Kidney (tissue), 14 donors: ENCODE measurements around the gene EDN1. TPM values are rescaled to one million over a fixed set of nuclear protein-coding genes. Genes with fewer than 3 reads are reported as not detected.

Experiments used
- DNase-seq, 5 donors: peaks; one replicate each; pipeline ENCODE4 v3.0.0-alpha.2; 2013 to 2020
- FAIRE-seq: peaks from 2 replicates; lab custom pipeline; 2012; peaks lifted over from hg19 to GRCh38; lab: Jason Lieb, UNC
- H3K27ac ChIP-seq, 2 donors: one replicate each; pipeline ENCODE4 v1.7.0; 2013; ENCODE audit warnings: low read depth in 2 of 2, low read length in 2 of 2, inconsistent platforms in 1 of 2
- H3K27me3 ChIP-seq: one replicate; pipeline ENCODE4 v1.7.1; 2013; ENCODE audit warnings: low read length, inconsistent platforms; ENCODE audit not compliant: control insufficient read depth, insufficient read depth
- H3K36me3 ChIP-seq, 3 donors: one replicate each; pipeline versions ENCODE4 v1.7.0 to v1.7.1; 2013; ENCODE audit warnings: low read length in 3 of 3, control low read depth in 1 of 3, inconsistent platforms in 1 of 3; ENCODE audit not compliant: insufficient read depth in 3 of 3, control insufficient read depth in 2 of 3
- H3K4me1 ChIP-seq, 3 donors: one replicate each; pipeline versions ENCODE4 v1.7.0 to v1.7.1; 2013; ENCODE audit warnings: low read length in 3 of 3, inconsistent platforms in 1 of 3, low read depth in 1 of 3; ENCODE audit not compliant: control insufficient read depth in 2 of 3, insufficient read depth in 2 of 3
- H3K4me3 ChIP-seq, 3 donors: one replicate each; pipeline versions ENCODE4 v1.7.0 to v1.8.1; 2013; ENCODE audit warnings: low read length in 3 of 3, control low read depth in 1 of 3, inconsistent platforms in 1 of 3
- H3K9ac ChIP-seq, 3 donors: one replicate each; pipeline versions ENCODE4 v1.7.0 to v1.7.1; 2013; ENCODE audit warnings: low read length in 3 of 3, control low read depth in 1 of 3, inconsistent platforms in 1 of 3
- H3K9me3 ChIP-seq, 3 donors: one replicate each; pipeline versions ENCODE4 v1.7.0 to v1.7.1; 2013; ENCODE audit warnings: low read length in 3 of 3, control low read depth in 1 of 3, inconsistent platforms in 1 of 3; ENCODE audit not compliant: control insufficient read depth in 2 of 3, insufficient read depth in 1 of 3
- intact Hi-C: fragments of 100-400 bp; cut with DNase I; formaldehyde crosslinking; loops from one replicate; pipeline ENCODE4 v1.11.1; 2022
- polyA plus RNA-seq: library from polyadenylated mRNA; stranded (reverse); fragments of 350-450 nt; fragmentation: Illumina TruSeq; extraction: RNeasy Lipid Tissue Mini Kit (QIAGEN cat#74804); gene quantifications from one replicate; pipeline ENCODE4 v1.2.3, GENCODE V29; 2014; ENCODE audit warnings: low read depth, low replicate concordance; ENCODE audit not compliant: insufficient read depth
- total RNA-seq: library from RNA; stranded (reverse); fragmentation: NEBNext Ultra II Directional; extraction: Animal tissue kit (Norgen Biotek cat#: 25700); gene quantifications from one replicate; pipeline ENCODE4 v1.2.1, GENCODE V29; 2021
- TF ChIP-seq, protein P1 (sequence below): IDR thresholded peaks from 3 replicates; pipeline ENCODE4 v1.5.1; 2012; ENCODE audit warnings: mild to moderate bottlenecking, moderate library complexity, borderline replicate concordance; ENCODE audit not compliant: insufficient read depth; ENCODE audit errors: extremely low read depth
- donor health status: control.
- donor health status: control.
- donor health status: control.
- donor health status: control.
- donor health status: control.
- donor health status: DM: yes; HTN: yes; CAD: no.
- donor health status: Normal renal cell carcinoma (clear cell type).

Gene EDN1
- total and polyA plus RNA-seq, 2 donors from 2014 or later = 3.4 to 16.6 TPM

DNA sequence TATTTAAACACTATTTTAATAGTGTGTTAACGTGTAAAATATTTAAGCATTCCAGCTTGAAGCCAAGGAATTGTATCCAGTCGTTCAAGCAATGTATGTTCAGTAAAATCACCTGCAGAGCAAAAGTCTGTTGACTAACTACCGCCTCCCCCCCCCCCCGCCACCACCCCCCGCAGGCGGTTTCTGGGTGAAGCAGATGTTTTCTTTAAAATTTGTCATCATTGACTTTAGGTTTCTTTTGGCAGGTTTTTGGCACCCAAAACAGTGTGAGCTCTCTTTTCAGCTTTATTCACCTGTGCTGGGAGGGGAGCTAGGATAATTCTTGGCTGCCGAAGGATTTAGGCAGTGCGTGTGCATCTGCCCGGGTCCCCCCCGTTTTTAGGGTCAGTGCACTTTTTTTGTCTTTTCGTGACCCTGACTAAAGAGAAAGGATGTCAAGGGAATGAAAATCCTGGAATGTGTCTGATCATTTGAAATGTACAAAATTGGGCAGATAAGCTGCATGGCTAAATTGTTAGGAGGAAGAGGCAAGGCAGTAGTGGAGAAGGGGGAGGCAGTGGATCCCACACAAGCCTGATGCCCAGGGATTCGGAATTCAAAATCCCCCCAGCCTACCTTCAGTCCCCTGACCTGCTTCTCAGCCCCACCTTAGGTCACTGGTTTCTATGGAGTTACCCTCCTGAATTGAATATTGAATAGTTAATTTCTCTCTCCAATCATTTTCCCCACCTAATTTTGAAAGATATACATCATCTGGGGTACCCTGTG is 1.1 kb downstream of the EDN1 start:
- intact Hi-C loops = no loop called here
- Histone ChIP-seq H3K9ac (peak overlapping the region in 1 of 3 donors; percentile 29), H3K4me1 (peaks cover 0 to 19% (median 0%) of the 10 kb centered on the region in 3 donors), H3K36me3 (no peaks in the 10 kb centered on the region), H3K27ac (peak overlapping the region in 1 of 2 donors; percentile 38), H3K4me3 (peak overlapping the region in 2 of 3 donors; percentile 72 to 81), H3K9me3 (no peaks in the 10 kb centered on the region), H3K27me3 (peaks cover 7% of the 10 kb centered on the region)
- no peak for FAIRE-seq
- TF ChIP-seq, protein P1, sequence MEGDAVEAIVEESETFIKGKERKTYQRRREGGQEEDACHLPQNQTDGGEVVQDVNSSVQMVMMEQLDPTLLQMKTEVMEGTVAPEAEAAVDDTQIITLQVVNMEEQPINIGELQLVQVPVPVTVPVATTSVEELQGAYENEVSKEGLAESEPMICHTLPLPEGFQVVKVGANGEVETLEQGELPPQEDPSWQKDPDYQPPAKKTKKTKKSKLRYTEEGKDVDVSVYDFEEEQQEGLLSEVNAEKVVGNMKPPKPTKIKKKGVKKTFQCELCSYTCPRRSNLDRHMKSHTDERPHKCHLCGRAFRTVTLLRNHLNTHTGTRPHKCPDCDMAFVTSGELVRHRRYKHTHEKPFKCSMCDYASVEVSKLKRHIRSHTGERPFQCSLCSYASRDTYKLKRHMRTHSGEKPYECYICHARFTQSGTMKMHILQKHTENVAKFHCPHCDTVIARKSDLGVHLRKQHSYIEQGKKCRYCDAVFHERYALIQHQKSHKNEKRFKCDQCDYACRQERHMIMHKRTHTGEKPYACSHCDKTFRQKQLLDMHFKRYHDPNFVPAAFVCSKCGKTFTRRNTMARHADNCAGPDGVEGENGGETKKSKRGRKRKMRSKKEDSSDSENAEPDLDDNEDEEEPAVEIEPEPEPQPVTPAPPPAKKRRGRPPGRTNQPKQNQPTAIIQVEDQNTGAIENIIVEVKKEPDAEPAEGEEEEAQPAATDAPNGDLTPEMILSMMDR = no peak
- no peak for DNase-seq

DNA sequence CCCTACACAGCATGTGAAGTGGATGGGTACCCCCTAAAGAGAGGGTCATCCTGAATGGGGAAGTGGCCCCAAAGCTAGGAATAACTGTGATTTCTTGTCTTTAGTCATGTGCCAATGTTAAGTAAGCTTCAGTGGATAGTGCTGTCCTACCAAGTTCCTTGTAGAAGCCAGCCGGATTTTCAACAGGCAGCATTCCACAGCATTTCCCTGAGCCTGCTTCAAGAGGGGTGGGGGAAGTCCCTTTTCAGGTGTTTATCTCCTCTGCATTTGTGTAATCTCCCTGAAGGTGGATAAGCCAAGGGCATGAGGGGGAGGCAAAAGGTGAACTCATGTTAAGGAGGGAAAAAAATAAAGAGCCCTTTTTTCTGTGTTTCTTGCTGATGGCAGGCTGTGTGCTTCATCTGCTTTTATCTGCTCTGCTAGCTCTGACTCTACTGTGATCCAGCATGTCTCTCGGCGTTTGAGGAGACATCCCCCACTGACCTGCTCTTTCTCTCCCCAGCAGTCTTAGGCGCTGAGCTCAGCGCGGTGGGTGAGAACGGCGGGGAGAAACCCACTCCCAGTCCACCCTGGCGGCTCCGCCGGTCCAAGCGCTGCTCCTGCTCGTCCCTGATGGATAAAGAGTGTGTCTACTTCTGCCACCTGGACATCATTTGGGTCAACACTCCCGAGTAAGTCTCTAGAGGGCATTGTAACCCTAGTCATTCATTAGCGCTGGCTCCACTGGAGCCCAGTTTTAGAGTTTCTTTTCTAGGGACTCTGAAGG is 1.9 kb downstream of the EDN1 start:
- Histone ChIP-seq H3K27ac (peak overlapping the region; percentile 24 to 38), H3K9ac (peak overlapping the region in 1 of 3 donors; percentile 42), H3K27me3 (peaks cover 7% of the 10 kb centered on the region), H3K4me1 (peaks cover 0 to 19% (median 0%) of the 10 kb centered on the region in 3 donors), H3K36me3 (no peaks in the 10 kb centered on the region), H3K4me3 (peak overlapping the region; percentile 12 to 81 (median 72)), H3K9me3 (no peaks in the 10 kb centered on the region)
- TF ChIP-seq, protein P1 = peak; percentile 61
- intact Hi-C loops = no loop called here
- DNase-seq (peak in 4 of 5 donors; percentile 21 to 66 (median 58)), FAIRE-seq (no peak)

DNA sequence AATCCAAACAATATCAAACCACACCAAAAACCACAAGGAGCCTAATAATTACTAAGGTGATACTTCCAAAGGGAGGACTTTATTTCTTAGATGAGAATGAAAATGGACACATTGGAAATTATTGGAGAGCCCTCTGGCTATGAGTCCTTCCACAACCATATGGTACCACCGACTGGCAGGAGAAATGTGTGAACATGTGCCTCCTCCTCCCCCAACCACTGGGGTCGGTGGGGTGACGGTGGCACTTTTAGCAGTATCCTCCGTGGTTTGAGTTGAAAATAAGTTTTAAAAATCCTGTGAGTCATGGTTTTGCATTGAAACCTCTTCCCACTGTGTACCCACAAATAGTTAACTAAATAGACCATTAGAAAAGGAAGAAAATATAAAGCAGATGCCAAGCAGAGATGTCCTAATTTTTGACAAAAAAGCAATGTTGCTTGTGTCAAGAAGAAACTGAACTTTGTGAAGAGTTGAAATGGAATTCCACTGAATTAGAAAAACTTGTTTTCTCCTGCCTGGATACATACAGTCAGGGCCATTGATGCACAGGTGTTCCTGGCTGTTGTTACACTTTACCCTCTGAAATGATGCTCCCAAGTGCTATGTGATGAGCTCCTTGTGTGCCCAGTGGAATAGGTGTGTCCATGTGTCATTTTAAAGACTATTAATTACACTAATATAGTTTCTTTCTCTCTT is 3.2 kb downstream of the EDN1 start:
- intact Hi-C loops = no loop called here
- Histone ChIP-seq H3K4me1 (peaks cover 0 to 19% (median 0%) of the 10 kb centered on the region in 3 donors), H3K27ac (no peak overlapping the region)

More for the DNA sequence above, 3.2 kb downstream of the EDN1 start:
- no peak overlapping the region for H3K9ac ChIP-seq
- H3K4me3 ChIP-seq = no peak overlapping the region
- TF ChIP-seq, protein P1 = no peak
- DNase-seq = no peak
- FAIRE-seq = no peak
- H3K36me3 ChIP-seq = no peaks in the 10 kb centered on the region
- H3K9me3 ChIP-seq = no peaks in the 10 kb centered on the region
- peaks cover 7% of the 10 kb centered on the region for H3K27me3 ChIP-seq
